ENCODE results near the gene SSU72. TPM values are rescaled to one million over a fixed set of nuclear protein-coding genes. Genes with fewer than 3 reads are reported as not detected.
"Not testable (repeated sequence)": the region's sequence is repeated elsewhere in the genome, so short reads cannot be mapped to it uniquely, and the experiment has no call there.

The SSU72 gene
- polyA plus RNA-seq, 1 donor: 82.2 TPM

DNA sequence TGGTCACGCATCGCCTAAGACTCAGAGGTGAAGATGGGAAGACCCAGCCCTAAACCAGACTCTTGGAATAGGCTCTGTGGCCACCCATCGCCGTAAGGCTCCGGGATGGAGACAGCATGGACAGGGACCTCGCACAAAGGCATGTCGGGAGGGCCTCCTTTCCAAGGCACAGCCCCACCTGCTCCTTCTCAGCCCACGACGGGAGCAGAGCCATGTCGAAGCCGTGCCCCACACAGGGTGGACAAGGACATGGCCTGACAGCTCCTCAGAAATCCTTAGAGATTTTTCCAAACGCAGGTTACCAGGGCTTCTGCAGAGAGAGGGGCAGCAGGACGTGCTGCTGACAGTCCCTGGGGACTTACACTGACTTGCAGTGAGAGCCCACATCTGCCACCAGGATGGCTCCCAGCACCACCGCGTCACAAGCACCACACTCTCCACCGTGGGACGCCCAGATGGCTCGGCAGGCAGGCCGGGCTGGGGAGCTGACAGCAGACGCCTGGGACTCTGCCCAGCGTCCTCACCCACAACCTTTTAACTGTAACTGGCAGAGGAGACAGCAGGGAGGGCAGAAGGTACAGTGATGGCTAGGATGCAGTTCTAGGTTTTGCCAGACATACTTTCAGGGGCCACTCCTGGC, 12.0 kb downstream of the SSU72 start:
- no peak for DNase-seq

GRCh38 chr1:1561801-1562470, 12.7 kb downstream of the SSU72 start:
- no peak for DNase-seq

DNA sequence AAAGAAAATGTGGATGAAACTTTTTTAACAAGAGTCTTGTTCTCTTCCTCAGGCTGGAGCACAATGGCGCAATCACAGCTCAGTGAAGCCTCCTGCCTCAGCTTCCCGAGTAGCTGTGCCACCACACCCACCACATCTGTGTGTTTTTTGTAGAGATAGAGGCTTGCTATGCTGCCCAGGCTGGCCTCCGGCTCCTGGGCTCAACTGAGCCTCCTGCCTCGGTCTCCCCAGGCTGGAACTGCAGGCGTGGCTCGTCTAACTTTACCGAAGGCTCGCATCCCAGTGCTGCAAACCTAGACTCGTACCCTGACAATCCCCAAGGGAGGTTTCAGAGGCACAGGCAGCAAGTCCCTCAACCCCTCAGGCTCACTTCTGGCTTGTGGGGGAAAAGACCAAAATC, 14.5 kb downstream of the SSU72 start:
- DNase-seq: no peak

- DNase-seq: no peak
Observed at GRCh38 chr1:1559066-1559465, 15.6 kb downstream of the SSU72 start.

DNA sequence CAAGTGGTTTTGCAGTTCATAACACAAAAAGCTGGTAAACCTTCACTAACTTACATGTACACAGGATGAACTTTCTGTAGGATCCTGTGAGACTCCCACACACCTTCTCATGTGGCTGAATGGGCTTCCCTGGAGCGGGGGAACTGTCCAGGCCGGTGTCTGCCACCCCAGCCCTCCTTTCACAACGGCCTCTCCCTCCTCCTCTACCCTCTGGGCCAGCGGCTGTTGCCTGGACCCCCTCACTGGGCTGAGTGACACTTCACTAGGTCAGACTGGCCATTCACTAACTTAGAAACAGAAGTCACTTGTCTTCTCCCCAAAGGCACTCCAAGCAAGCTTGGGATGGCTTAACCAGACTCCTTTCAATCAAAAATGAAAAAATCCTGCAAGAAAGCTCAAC, 16.1 kb downstream of the SSU72 start:
- no peak for DNase-seq

- DNase-seq: not testable (repeated sequence)
Observed at GRCh38 chr1:1557688-1558087, 17.0 kb downstream of the SSU72 start.

- DNase-seq: not testable (repeated sequence)
Observed at GRCh38 chr1:1556961-1557360, 17.7 kb downstream of the SSU72 start.

GRCh38 chr1:1556505-1556904, 18.2 kb downstream of the SSU72 start:
- DNase-seq: no peak

GRCh38 chr1:1554926-1555915, 19.4 kb downstream of the SSU72 start:
- no peak for DNase-seq

GRCh38 chr1:1554550-1554925, 20.1 kb downstream of the SSU72 start:
- no peak for DNase-seq

GRCh38 chr1:1553821-1554494, 20.7 kb downstream of the SSU72 start:
- DNase-seq: no peak

DNA sequence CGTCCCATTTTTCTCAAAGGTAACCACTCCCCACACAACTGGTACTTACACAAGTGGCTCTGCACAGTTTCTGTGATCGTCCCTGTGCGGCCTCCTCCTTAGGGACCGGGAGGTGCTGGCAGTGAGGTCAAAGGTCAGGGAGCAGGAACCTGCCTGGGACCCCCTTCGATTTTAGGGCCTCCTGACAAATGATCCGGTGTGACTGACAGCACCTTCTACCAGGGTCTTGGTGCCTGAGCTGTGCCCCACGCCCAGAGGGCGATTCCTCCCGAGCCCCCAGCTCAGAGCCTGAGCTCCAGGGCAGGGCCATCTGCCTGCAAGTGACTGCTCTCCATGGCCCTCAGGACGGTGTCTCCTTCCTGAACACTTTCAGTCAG, 22.4 kb downstream of the SSU72 start:
- DNase-seq: no peak

GRCh38 chr1:1551524-1552262, 23.0 kb downstream of the SSU72 start:
- DNase-seq: no peak

GRCh38 chr1:1550591-1551432, 23.9 kb downstream of the SSU72 start:
- no peak for DNase-seq

- DNase-seq: no peak
Observed at GRCh38 chr1:1550087-1550486, 24.6 kb downstream of the SSU72 start.

DNA sequence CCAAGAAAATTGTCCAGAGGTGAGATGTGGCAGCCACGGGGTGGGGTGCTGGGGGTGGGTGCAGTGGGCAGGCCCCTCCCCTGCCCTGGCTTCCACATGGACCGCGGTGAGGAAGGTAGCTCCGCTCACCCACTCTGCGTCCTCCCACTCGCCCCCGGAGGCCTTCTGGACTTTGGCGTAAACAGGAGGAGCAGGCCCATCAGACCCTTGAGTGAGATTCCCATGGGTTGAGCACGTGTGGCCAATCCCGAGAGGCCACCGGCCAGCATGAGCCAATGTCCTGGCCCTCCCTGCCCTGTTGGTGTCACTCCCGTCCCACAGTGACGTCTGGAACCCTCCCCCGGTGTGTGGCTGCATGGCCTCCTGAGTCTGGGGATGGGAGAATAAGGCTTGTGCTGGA, 26.1 kb downstream of the SSU72 start:
- no peak for DNase-seq

DNA sequence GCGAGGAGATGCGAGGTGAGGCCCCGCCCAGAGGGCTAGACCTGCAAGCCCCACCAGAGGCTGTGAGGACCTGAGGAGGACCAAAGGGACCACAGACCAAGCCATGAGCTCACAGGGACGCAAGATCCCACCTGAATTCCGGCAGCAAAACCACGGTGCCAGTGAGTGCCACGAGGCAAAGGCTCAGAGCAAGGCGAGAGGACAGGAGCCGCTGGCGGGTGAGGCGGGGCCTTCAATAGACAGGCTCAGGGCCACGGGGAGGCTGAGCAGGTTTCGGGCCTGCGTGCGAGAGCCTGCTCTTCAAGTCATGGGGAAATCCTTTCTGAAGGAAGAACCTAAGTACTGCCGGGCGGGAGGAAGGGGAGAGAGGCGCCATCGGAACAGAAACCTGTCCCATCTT, 27.2 kb downstream of the SSU72 start:
- DNase-seq: no peak

- DNase-seq: no peak
Observed at GRCh38 chr1:1547011-1547410, 27.7 kb downstream of the SSU72 start.

GRCh38 chr1:1545946-1546737, 28.5 kb downstream of the SSU72 start:
- no peak for DNase-seq

DNA sequence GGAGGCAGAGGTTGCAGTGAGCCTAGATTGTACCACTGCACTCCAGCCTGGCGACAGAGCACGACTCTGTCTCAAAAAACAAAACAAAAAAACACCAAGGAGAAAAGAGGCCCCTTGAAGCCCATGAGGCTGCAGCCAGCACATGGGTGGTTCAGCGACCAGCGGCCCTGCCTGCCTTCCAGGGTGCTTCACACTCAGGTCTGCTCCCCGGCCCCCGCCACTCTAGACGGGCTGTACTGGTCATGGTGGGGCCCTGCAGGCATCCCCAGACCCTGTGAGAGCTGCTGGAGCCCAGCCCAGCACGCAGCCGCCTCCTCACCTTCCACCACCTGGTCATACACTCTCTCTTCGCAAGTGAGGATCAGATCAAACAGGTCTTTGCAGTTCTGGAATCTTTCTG, 30.1 kb downstream of the SSU72 start:
- no peak for DNase-seq
